Aortic smooth muscle cell (primary cell): ENCODE results near the gene TSPY3. TPM values are rescaled to one million over a fixed set of nuclear protein-coding genes. Genes with fewer than 3 reads are reported as not detected.

Source experiments
- total RNA-seq: library from RNA; depleted of rRNA; stranded (reverse); fragments of >200 nt; gene quantifications from 2 replicates; pipeline ENCODE4 v1.2.3, GENCODE V29; 2014

The TSPY3 gene, protein sequence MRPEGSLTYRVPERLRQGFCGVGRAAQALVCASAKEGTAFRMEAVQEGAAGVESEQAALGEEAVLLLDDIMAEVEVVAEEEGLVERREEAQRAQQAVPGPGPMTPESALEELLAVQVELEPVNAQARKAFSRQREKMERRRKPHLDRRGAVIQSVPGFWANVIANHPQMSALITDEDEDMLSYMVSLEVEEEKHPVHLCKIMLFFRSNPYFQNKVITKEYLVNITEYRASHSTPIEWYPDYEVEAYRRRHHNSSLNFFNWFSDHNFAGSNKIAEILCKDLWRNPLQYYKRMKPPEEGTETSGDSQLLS
- total RNA-seq = not detected in 2 replicates

DNA sequence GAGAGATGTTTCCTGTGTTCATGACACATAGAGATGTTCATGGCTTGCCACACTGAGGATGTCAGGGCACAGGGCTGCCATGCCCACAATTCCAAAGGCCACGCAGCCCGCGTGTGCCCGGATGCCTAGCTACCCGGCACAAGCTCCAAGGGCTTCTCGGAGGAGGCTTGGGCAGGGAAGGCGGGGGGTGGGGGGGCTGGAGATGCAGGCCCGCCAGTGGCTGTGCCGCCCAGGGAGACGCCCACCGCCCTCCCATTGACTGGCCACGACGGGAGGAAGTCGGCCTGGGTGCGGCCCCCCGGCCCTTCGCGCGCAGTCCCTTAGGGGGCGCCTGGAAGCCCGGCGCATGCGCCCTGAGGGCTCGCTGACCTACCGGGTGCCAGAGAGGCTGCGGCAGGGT lies at the start of gene TSPY3:
TSPY3 (plus strand) TSS at position 301 of the 400 bp plus-strand sequence; CDS start at position 347, 46 bp downstream.

DNA sequence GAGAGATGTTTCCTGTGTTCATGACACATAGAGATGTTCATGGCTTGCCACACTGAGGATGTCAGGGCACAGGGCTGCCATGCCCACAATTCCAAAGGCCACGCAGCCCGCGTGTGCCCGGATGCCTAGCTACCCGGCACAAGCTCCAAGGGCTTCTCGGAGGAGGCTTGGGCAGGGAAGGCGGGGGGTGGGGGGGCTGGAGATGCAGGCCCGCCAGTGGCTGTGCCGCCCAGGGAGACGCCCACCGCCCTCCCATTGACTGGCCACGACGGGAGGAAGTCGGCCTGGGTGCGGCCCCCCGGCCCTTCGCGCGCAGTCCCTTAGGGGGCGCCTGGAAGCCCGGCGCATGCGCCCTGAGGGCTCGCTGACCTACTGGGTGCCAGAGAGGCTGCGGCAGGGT lies 40.7 kb upstream of the TSPY3 start, which contains the start of gene TSPY8:
TSPY8 (plus strand) TSS at position 301 of the 400 bp plus-strand sequence; CDS start at position 347, 46 bp downstream.

Other genes with a start within 250 kb of the TSPY3 start
- gene TSPY4, start 61.0 kb upstream of the TSPY3 start, total RNA-seq = not detected in 2 replicates
- not detected in 2 replicates for gene TSPY8, start 40.6 kb upstream of the TSPY3 start, total RNA-seq
- not detected in 2 replicates for gene TSPY1, start 68.5 kb downstream of the TSPY3 start, total RNA-seq
- gene TSPY9, start 88.8 kb downstream of the TSPY3 start, total RNA-seq = not detected in 2 replicates
- gene TSPY10, start 129.5 kb downstream of the TSPY3 start, total RNA-seq = not detected in 2 replicates